ACC112 (cell line): Measurements from ENCODE around the gene EDC4.

Experiments
- H2AFZ ChIP-seq: fragments of 200-600 bp; sonication (generic); one replicate; pipeline ENCODE4 v1.6.0; 2017; ENCODE audit warnings: antibody characterized with exemption, low read length; ENCODE audit not compliant: unreplicated experiment
- H3K27ac ChIP-seq: fragments of 200-600 bp; sonication (generic); 2 replicates; pipeline ENCODE4 v1.5.1; 2014; ENCODE audit warnings: low read depth, mild to moderate bottlenecking, antibody characterized with exemption, low read length, moderate library complexity
- H3K27me3 ChIP-seq: fragments of 200-600 bp; sonication (generic); 2 replicates; pipeline ENCODE4 v1.6.1; 2014; ENCODE audit warnings: mild to moderate bottlenecking, antibody characterized with exemption, low read length, moderate library complexity, mixed read lengths; ENCODE audit not compliant: insufficient read depth
- H3K36me3 ChIP-seq: fragments of 200-600 bp; sonication (generic); 2 replicates; pipeline ENCODE4 v1.6.1; 2016; ENCODE audit warnings: mild to moderate bottlenecking, antibody characterized with exemption, low read length, moderate library complexity, mixed read lengths; ENCODE audit not compliant: insufficient read depth
- H3K4me1 ChIP-seq: fragments of 200-600 bp; sonication (generic); one replicate; pipeline ENCODE4 v1.6.1; 2016; ENCODE audit warnings: low read length, mixed read lengths; ENCODE audit not compliant: insufficient read depth, unreplicated experiment, control insufficient read depth
- H3K4me3 ChIP-seq: fragments of 200-600 bp; sonication (generic); 2 replicates; pipeline ENCODE4 v1.5.1; 2014; ENCODE audit warnings: mild to moderate bottlenecking, low read depth, low read length
- H3K79me2 ChIP-seq: fragments of 200-600 bp; sonication (generic); one replicate; pipeline ENCODE4 v1.6.0; 2016; ENCODE audit warnings: low read length; ENCODE audit not compliant: control insufficient read depth, unreplicated experiment, insufficient read depth

The EDC4 gene

GRCh38 chr16:67886387-67886786, 13.5 kb downstream of the EDC4 start:
- H3K36me3 ChIP-seq: no peaks in the 10 kb centered on the region
- no peaks in the 10 kb centered on the region for H3K27me3 ChIP-seq
- peaks cover 3% of the 10 kb centered on the region for H3K4me1 ChIP-seq
- no peaks in the 10 kb centered on the region for H3K79me2 ChIP-seq
- no peak overlapping the region for H3K27ac ChIP-seq
- no peak overlapping the region for H2AFZ ChIP-seq
- H3K4me3 ChIP-seq: no peak overlapping the region

DNA sequence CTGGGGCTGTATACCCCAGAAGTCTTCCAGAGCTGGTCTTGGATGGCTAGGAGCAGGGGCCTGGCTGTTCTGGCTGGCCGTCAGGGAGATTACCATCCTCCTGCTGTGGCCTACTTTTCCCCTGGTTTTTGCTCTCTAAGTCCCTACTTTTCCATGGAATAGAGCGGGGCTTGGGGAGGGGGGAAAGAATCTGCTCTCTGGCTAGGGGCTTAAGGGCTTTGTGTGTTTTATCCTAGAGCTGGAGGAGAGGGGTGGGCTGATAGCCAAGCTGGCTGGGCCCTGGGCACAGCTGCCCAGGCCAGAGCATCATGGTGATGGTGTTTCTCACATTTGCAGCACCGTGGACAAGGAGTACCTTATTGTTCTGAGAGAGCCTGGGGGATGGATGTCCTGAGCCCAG, 15.5 kb downstream of the EDC4 start:
- H3K36me3 ChIP-seq: no peaks in the 10 kb centered on the region
- H2AFZ ChIP-seq: no peak overlapping the region
- peaks cover 2% of the 10 kb centered on the region for H3K79me2 ChIP-seq
- H3K4me3 ChIP-seq: no peak overlapping the region
- no peak overlapping the region for H3K27ac ChIP-seq
- H3K27me3 ChIP-seq: no peaks in the 10 kb centered on the region
- peaks cover 3% of the 10 kb centered on the region for H3K4me1 ChIP-seq

DNA sequence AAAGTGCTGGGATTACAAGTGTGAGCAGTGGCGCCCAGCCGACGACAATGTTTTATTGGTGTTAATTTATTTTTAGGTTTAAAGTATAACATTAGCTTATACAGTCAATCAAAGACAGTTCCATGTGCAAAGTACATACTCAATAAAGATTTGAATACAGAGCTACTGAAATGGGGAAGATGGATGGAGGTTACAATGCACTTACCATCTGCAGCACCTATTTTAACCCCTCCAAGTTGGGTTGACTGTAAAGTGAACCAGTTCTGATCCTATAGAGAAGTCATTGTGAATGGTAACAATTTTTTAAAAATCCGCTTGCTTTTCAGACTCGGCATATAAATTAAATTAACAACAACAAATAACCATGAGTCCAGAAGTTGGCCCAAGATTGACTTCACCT, 19.5 kb downstream of the EDC4 start:
- Histone ChIP-seq H3K4me3 (peak overlapping the region; percentile 83), H3K4me1 (peaks cover 9% of the 10 kb centered on the region), H3K79me2 (peaks cover 40% of the 10 kb centered on the region), H3K27me3 (no peaks in the 10 kb centered on the region), H2AFZ (peak overlapping the region; percentile 67), H3K27ac (no peak overlapping the region), H3K36me3 (no peaks in the 10 kb centered on the region)

DNA sequence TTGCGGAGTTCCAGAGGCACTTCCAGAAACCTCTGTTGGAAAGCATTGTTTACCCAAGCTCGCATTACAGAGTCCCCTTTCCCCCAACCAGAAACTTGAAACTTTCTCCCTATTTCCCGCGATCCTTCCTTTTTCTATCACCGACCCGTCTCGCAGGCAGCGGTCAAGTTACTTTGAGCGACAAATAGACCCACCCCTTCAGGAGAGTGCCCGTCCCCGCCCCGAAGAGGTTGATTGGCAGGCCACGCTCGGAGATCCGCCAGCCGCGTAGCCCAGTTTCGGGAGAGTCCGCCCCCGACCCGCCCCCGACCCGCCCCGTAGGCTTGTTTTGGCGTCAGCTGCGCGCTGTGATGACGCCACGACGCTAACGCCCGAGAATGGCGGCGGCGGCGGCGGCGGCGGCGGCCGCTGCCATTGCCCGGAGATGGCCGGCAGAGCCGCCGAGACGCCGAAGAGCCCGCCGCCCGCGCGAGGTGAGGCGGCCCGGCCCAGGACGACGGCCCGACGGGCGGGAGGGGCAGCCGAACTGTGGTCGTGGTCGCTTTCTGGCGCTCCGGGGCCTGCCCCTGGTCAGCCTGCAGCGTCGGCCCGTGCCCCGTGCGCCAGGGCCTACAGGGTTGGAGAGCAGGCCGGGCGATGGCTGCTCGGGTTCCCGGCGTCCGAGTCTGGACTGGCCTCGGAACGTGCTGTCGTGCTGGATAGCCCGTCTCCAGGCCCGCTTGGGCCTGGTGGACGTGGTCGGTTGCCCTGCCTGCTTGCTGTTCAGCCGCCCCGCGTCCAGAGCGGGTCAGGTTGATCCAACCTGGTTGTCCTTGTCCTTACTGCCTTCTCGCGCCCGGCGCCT, 20.3 kb downstream of the EDC4 start, which contains the start of gene PSKH1:
PSKH1 (plus strand) TSS at position 356 of the 844 bp plus-strand sequence. CDS start 15,496 bp downstream, outside the sequence.
- Histone ChIP-seq H3K36me3 (no peaks in the 10 kb centered on the region), H3K27me3 (no peaks in the 10 kb centered on the region), H3K4me3 (peak within 1 kb of the TSS; percentile 83), H2AFZ (peak within 1 kb of the TSS; percentile 97), H3K4me1 (peaks cover 9% of the 10 kb centered on the region), H3K27ac (peak within 1 kb of the TSS; percentile 66), H3K79me2 (peaks cover 45% of the 10 kb centered on the region)

DNA sequence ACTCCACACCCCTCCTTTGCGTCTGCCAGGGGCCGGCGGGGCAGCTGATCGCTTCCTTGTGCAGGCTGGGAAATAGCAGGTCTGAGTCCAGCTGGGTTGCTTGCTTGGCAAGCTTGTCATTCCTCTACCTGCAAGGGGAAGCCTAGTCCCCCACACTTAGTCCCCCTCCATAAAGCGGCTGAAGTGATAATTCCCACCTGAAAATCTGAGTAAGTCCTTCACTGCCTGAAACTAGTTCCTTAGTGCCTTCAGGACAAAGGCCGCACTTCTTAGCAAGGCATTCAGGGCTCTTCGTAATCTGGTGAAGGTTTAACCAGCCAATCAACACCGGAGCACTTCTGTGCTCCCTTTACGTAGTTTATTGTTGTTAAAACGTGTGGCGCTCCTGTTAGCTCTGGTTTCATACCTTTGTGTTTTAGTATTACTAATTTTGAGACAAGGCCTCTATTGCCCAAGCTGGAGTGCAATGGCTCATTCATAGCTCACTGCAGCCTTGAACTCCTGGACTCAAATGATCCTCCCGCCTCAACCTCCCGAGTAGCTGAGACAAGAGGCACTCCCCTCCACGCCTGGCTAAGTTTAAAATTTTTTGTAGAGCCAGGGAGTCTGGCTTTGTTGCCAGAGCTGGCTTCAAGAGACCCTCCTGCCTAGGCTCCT, 21.0 kb downstream of the EDC4 start:
- Histone ChIP-seq H3K36me3 (no peaks in the 10 kb centered on the region), H3K4me3 (peak overlapping the region; percentile 83), H3K4me1 (peaks cover 9% of the 10 kb centered on the region), H2AFZ (peak overlapping the region; percentile 97), H3K79me2 (peaks cover 50% of the 10 kb centered on the region), H3K27ac (peak overlapping the region; percentile 66; the same call in 1 of the 2 replicates), H3K27me3 (no peaks in the 10 kb centered on the region)

DNA sequence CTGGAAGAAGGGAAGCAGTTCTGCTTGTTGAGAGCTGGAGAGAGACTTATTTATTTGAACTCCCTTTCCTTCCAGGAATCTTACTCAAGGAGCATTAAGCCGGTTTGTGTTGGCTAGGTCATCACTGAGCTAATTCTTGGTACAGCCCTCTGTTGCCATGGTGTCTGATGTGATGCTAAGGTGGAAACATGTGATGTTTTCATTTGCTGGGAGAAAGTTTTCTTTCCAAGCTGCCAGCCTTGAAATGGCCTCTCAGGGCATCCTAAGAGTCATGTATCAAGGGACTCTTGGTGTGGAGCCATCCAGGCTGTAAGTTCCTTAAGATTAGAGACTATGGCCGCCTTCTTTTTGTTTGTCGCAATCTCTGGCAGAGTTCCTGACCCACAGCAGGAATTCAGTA, 24.4 kb downstream of the EDC4 start:
- no peaks in the 10 kb centered on the region for H3K36me3 ChIP-seq
- H3K79me2 ChIP-seq: peaks cover 67% of the 10 kb centered on the region
- 0 out of 2 replicates have a peak overlapping the region, but pooled peaks have one; percentile 2 for H3K27ac ChIP-seq
- H3K27me3 ChIP-seq: no peaks in the 10 kb centered on the region
- no peak overlapping the region for H2AFZ ChIP-seq
- H3K4me3 ChIP-seq: no peak overlapping the region
- peaks cover 9% of the 10 kb centered on the region for H3K4me1 ChIP-seq

DNA sequence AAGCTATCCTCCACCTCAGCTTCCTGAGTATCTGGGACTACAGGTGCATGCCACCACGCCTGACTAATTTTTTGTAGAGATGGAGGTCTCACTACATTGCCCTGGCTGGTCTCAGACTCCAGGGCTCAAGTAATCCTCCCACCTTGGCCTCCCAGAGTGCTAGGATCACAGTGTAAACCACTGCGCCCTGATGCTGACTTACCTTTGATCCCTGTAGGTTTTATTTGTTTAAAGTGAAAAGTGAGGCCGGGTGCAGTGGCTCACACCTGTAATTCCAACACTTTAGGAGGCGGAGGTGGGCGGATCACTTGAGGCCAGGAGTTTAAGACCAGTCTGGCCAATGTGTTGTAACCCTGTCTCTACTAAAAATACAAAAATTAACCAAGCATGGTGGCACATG, 28.9 kb downstream of the EDC4 start:
- Histone ChIP-seq H3K4me1 (no peaks in the 10 kb centered on the region), H3K27ac (no peak overlapping the region), H3K4me3 (no peak overlapping the region), H2AFZ (no peak overlapping the region), H3K79me2 (peaks cover 35% of the 10 kb centered on the region), H3K27me3 (no peaks in the 10 kb centered on the region), H3K36me3 (peaks cover 5% of the 10 kb centered on the region; the same call in 1 of the 2 replicates)

DNA sequence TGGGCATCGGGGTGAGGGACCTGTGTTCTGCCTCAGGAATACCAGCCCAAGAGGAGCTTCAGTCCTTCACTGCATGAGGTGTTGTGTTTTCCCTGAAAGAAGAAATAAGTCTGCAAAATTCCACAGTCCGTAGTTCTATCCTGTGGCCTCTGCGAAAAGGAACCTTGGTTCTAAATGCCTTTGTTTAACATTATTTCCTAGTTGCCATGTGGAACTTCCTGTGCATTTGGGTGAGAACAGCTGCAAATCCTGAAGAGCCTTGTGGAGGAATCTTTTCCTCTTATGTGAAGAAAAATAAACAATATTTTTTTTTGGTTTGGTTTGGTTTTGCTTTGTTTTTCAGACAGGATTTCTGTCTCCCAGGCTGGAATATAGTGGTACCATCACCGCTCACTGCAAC, 30.0 kb downstream of the EDC4 start:
- Histone ChIP-seq H3K36me3 (peaks cover 5% of the 10 kb centered on the region; the same call in 1 of the 2 replicates), H3K27ac (no peak overlapping the region), H2AFZ (no peak overlapping the region)

GRCh38 chr16:67907397-67908180, 34.7 kb downstream of the EDC4 start:
- Histone ChIP-seq H3K27ac (no peak overlapping the region), H3K27me3 (no peaks in the 10 kb centered on the region), H3K4me1 (no peaks in the 10 kb centered on the region), H2AFZ (no peak overlapping the region), H3K79me2 (peaks cover 2% of the 10 kb centered on the region), H3K4me3 (no peak overlapping the region), H3K36me3 (peaks cover 10% of the 10 kb centered on the region; the same call in 1 of the 2 replicates)

More for the DNA sequence above, 30.0 kb downstream of the EDC4 start:
- H3K4me3 ChIP-seq: no peak overlapping the region
- peaks cover 26% of the 10 kb centered on the region for H3K79me2 ChIP-seq
- no peaks in the 10 kb centered on the region for H3K4me1 ChIP-seq
- H3K27me3 ChIP-seq: no peaks in the 10 kb centered on the region

- H3K4me1 ChIP-seq: no peaks in the 10 kb centered on the region
- H3K27me3 ChIP-seq: no peaks in the 10 kb centered on the region
- no peaks in the 10 kb centered on the region for H3K79me2 ChIP-seq
- 0 out of 2 replicates have a peak, but pooled peaks cover 5% of the 10 kb centered on the region for H3K36me3 ChIP-seq
- no peak overlapping the region for H2AFZ ChIP-seq
- no peak overlapping the region for H3K4me3 ChIP-seq
- H3K27ac ChIP-seq: no peak overlapping the region
Observed at GRCh38 chr16:67909056-67909742, 36.3 kb downstream of the EDC4 start.
